IMR-90 (cell line): ENCODE data around the gene IL34. TPM values are rescaled to one million over a fixed set of nuclear protein-coding genes. Genes with fewer than 3 reads are reported as not detected.
A peak's percentile ranks its signal among the peaks of the same experiment; 100 is the strongest.

Experiments
- ATAC-seq: fragments of 200-7000 bp; cut with Tn5 transposase; 2 replicates; pipeline ENCODE4 v1.9.1; 2020; ENCODE audit warnings: low read depth, mild to moderate bottlenecking, moderate library complexity
- BruUV-seq: library from RNA; stranded (reverse); fragments of 400-500 nt; replicated peaks from 2 replicates; lab custom pipeline; 2021; lab: Mats Ljungman, UMichigan
- CTCF ChIA-PET: fragments of 300-600 bp; formaldehyde crosslinking; extraction: SDS; loops from one replicate; lab custom pipeline; 2021; ENCODE audit warnings: antibody characterized with exemption; lab: Yijun Ruan, JAX
- POLR2A ChIA-PET: fragments of 300-600 bp; sonication (Branson Sonifier 250); formaldehyde crosslinking; loops from one replicate; lab custom pipeline; 2022; ENCODE audit warnings: antibody characterized with exemption; ENCODE audit not compliant: unreplicated experiment; lab: Charles Lee
- DNase-seq: peaks from one replicate; pipeline ENCODE4 v3.0.0; 2013
- H2AFZ ChIP-seq: replicated peaks from 2 replicates; pipeline ENCODE3; 2013; ENCODE audit warnings: low read length, mild to moderate bottlenecking; ENCODE audit not compliant: poor library complexity
- H2AK5ac ChIP-seq: 2 replicates; pipeline ENCODE4 v1.6.1; 2013; ENCODE audit warnings: low read depth, low read length, inconsistent platforms
- H2AK9ac ChIP-seq: replicated peaks from 2 replicates; pipeline ENCODE3; 2013; ENCODE audit warnings: mild to moderate bottlenecking, low read depth, low read length, moderate library complexity; ENCODE audit not compliant: poor library complexity
- H2BK120ac ChIP-seq: 2 replicates; pipeline ENCODE4 v1.6.1; 2013; ENCODE audit warnings: low read depth, low read length, inconsistent platforms
- H2BK15ac ChIP-seq: 3 replicates; pipeline ENCODE4 v1.6.1; 2013; ENCODE audit warnings: low read depth, low read length, inconsistent platforms
- H2BK20ac ChIP-seq: 2 replicates; pipeline ENCODE4 v1.6.1; 2013; ENCODE audit warnings: low read depth, mild to moderate bottlenecking, inconsistent platforms, low read length, moderate library complexity
- H2BK5ac ChIP-seq: 2 replicates; pipeline ENCODE4 v1.6.1; 2013; ENCODE audit warnings: mild to moderate bottlenecking, low read depth, low read length, inconsistent platforms; ENCODE audit not compliant: poor library complexity, severe bottlenecking
- H3K14ac ChIP-seq: replicated peaks from 2 replicates; pipeline ENCODE4 v1.6.1; 2013; ENCODE audit warnings: low read depth, low read length, inconsistent platforms
- H3K18ac ChIP-seq: 2 replicates; pipeline ENCODE4 v1.6.1; 2013; ENCODE audit warnings: low read depth, low read length, control low read depth
- H3K23ac ChIP-seq: 2 replicates; pipeline ENCODE4 v1.6.1; 2013; ENCODE audit warnings: low read depth, low read length, inconsistent platforms
- H3K27ac ChIP-seq: 2 replicates; pipeline ENCODE4 v1.5.1; 2013; ENCODE audit warnings: mild to moderate bottlenecking, control low read depth, low read length; ENCODE audit not compliant: insufficient read depth
- H3K27me3 ChIP-seq: 2 replicates; pipeline ENCODE4 v1.6.1; 2013; ENCODE audit warnings: low read length; ENCODE audit not compliant: control insufficient read depth, insufficient read depth
- H3K36me3 ChIP-seq: 2 replicates; pipeline ENCODE4 v1.6.1; 2013; ENCODE audit warnings: low read length, mixed read lengths; ENCODE audit not compliant: control insufficient read depth, insufficient read depth
- H3K4ac ChIP-seq: 2 replicates; pipeline ENCODE4 v1.6.1; 2013; ENCODE audit warnings: low read depth, low read length, inconsistent platforms
- H3K4me1 ChIP-seq: 2 replicates; pipeline ENCODE4 v1.6.1; 2013; ENCODE audit warnings: low read length, mixed read lengths; ENCODE audit not compliant: control insufficient read depth, insufficient read depth
- H3K4me2 ChIP-seq: 2 replicates; pipeline ENCODE4 v1.6.1; 2013; ENCODE audit warnings: low read depth, mild to moderate bottlenecking, control low read depth, low read length, moderate library complexity
- H3K4me3 ChIP-seq: 2 replicates; pipeline ENCODE4 v1.5.1; 2013; ENCODE audit warnings: low read depth, mild to moderate bottlenecking, control low read depth, low read length, moderate library complexity; ENCODE audit not compliant: insufficient read depth
- H3K56ac ChIP-seq: 2 replicates; pipeline ENCODE4 v1.6.1; 2013; ENCODE audit warnings: low read length, inconsistent platforms; ENCODE audit not compliant: insufficient read depth; ENCODE audit errors: extremely low read depth
- H3K79me1 ChIP-seq, 2 experiments: 2 replicates each; pipeline ENCODE4 v1.6.1; 2013; ENCODE audit warnings: low read length in 2 of 2, inconsistent platforms in 1 of 2, low read depth in 1 of 2
- H3K9ac ChIP-seq: 2 replicates; pipeline ENCODE4 v1.6.1; 2013; ENCODE audit warnings: low read depth, low read length, control low read depth
- H3K9me1 ChIP-seq: 2 replicates; pipeline ENCODE4 v1.6.1; 2013; ENCODE audit warnings: low read length, inconsistent platforms; ENCODE audit not compliant: insufficient read depth
- H3K9me3 ChIP-seq: 2 replicates; pipeline ENCODE4 v1.6.1; 2013; ENCODE audit warnings: low read length; ENCODE audit not compliant: control insufficient read depth, insufficient read depth
- H4K20me1 ChIP-seq: 2 replicates; pipeline ENCODE4 v1.6.1; 2013; ENCODE audit warnings: low read length, inconsistent platforms; ENCODE audit not compliant: insufficient read depth
- H4K5ac ChIP-seq: 2 replicates; pipeline ENCODE4 v1.6.1; 2013; ENCODE audit warnings: mild to moderate bottlenecking, low read depth, low read length, control low read depth
- H4K8ac ChIP-seq, 2 experiments: 2 replicates each; pipeline ENCODE4 v1.6.1; 2013; ENCODE audit warnings: low read depth in 2 of 2, low read length in 2 of 2, control low read depth in 1 of 2, inconsistent platforms in 1 of 2
- H4K91ac ChIP-seq: 2 replicates; pipeline ENCODE4 v1.6.1; 2013; ENCODE audit warnings: low read depth, low read length, inconsistent platforms; ENCODE audit not compliant: insufficient read depth
- CEBPB ChIP-seq: IDR thresholded peaks from 2 replicates; pipeline ENCODE4 v1.6.1; 2012; ENCODE audit warnings: low read depth, low read length, improper control_type of control experiment
- WGBS, 2 experiments: methylation state at CpG; one replicate each; pipeline versions ENCODE4 v1.1.5 to v1.1.7; 2013; ENCODE audit warnings: missing lambda C conversion rate in 2 of 2; ENCODE audit not compliant: insufficient read length in 1 of 2; ENCODE audit errors: extremely low coverage in 2 of 2; 5-methylcytosine and 5-hydroxymethylcytosine counted together
- dilution Hi-C: fragments of 300-500 bp; cut with HindIII; formaldehyde crosslinking; loops from one replicate; pipeline ENCODE4 v1.14.3; 2018; ENCODE audit warnings: low sequenced_read_pairs; ENCODE audit not compliant: unreplicated experiment
- in situ Hi-C: fragments of 300-500 bp; cut with MboI; formaldehyde crosslinking; loops from 3 replicates; pipeline ENCODE4 v1.14.3; 2019; ENCODE audit warnings: low sequenced_read_pairs, inconsistent platforms, mixed read lengths
- intact Hi-C: fragments of 100-400 bp; cut with micrococcal nuclease; formaldehyde crosslinking; loops from 2 replicates; pipeline ENCODE4 v1.10.0; 2022
- polyA plus RNA-seq, 3 experiments: library from polyadenylated mRNA; depleted of rRNA; stranded (reverse); fragments of >200 nt; gene quantifications; 2 replicates each; pipeline ENCODE4 v1.2.3, GENCODE V29; 2012; ENCODE audit warnings: low replicate concordance in 1 of 3
- total RNA-seq: library from RNA; depleted of rRNA; stranded (reverse); fragments of >200 nt; gene quantifications from 2 replicates; pipeline ENCODE4 v1.2.3, GENCODE V29; 2012

The IL34 gene
- total and polyA plus RNA-seq, 2 of the 4 experiments (the other 2 are of a cell fraction): 1.3 to 2.5 TPM

DNA sequence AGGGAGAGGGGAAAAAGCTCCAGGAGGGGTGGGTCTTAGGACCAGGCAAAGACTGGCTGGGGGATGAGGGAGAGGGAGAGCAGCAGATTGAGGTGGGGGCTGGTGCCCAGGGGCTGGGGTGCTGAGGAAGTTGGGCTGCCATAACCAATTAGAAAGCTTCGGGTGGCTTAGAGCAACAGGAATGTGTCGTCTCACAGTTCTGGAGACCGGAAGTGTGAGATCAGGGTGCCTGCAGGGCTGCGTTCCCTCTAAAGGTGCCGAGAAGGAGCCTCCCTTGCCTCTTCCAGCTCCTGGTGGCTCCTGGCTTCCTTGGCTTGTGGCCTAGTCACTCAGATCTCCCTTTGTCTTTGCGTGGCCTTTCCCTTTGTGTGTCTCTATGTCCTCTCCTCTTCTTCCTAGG, 2.2 kb downstream of the IL34 start:
- DNase-seq (no peak), ATAC-seq (no peak)
- Histone ChIP-seq H2BK5ac (no peak overlapping the region), H4K91ac (no peak overlapping the region), H2AK5ac (peak overlapping the region; percentile 57; the same call in 1 of the 2 replicates), H3K23ac (no peak overlapping the region), H3K9me3 (no peaks in the 10 kb centered on the region), H3K14ac (no peak overlapping the region), H3K4ac (0 out of 2 replicates have a peak overlapping the region, but pooled peaks have one; percentile 13), H3K36me3 (no peaks in the 10 kb centered on the region), H3K27ac (no peak overlapping the region), H2BK20ac (no peak overlapping the region), H2AFZ (peak overlapping the region; percentile 41), H3K27me3 (0 out of 2 replicates have a peak, but pooled peaks cover 4% of the 10 kb centered on the region), H3K9me1 (no peaks in the 10 kb centered on the region; the same call in 1 of the 2 replicates), H3K9ac (no peak overlapping the region), H3K4me1 (peaks cover 3% of the 10 kb centered on the region), H4K8ac (no peak overlapping the region), H3K79me1 (no peaks in the 10 kb centered on the region), H2BK15ac (no peak overlapping the region), H4K20me1 (no peaks in the 10 kb centered on the region), H3K4me3 (no peak overlapping the region), H4K5ac (no peak overlapping the region), H3K4me2 (no peak overlapping the region), H2BK120ac (no peak overlapping the region), H3K56ac (no peak overlapping the region), H3K18ac (no peak overlapping the region), H2AK9ac (peak overlapping the region; percentile 26)
- WGBS, 2 experiments: 60% methylated on average over 1 of the region's 6 CpGs; no CpG with 5 or more reads in 1 of the 2 experiments
- dilution Hi-C loops (no loop called here), intact Hi-C loops (no loop called here), in situ Hi-C loops (loop anchor here (5.0 kb wide), 1 partner anchor 276 kb away; no protein-coding TSS in a partner anchor)
- no TSS peak for BruUV-seq
- ChIA-PET CTCF (no interaction called here), POLR2A (no interaction called here)
- no peak for TF ChIP-seq CEBPB
